Epithelial cell of esophagus (primary cell): ENCODE measurements around the gene KCNJ4.

ENCODE experiments used
- DNase-seq: peaks from one replicate; pipeline ENCODE4 v3.0.0; 2010; ENCODE audit warnings: low read depth
- H3K4me3 ChIP-seq: 2 replicates; pipeline ENCODE4 v1.5.1; 2011; ENCODE audit warnings: mild to moderate bottlenecking, low read length, control low read depth
- CTCF ChIP-seq: IDR thresholded peaks from 2 replicates; pipeline ENCODE4 v1.5.1; 2011; ENCODE audit warnings: low read depth, mild to moderate bottlenecking, low read length, control low read depth, inconsistent platforms; ENCODE audit not compliant: insufficient read depth; ENCODE audit errors: missing control alignments

Gene KCNJ4

GRCh38 chr22:38455076-38455529 lies at the start of gene KCNJ4:
TSS of gene KCNJ4 (minus strand) at chr22:38455199. CDS start at chr22:38428132, 27,067 bp downstream.
- H3K4me3 ChIP-seq: peak within 1 kb of the TSS; percentile 14
- no peak for DNase-seq
- TF ChIP-seq CTCF: no peak

- H3K4me3 ChIP-seq: peak overlapping the region; percentile 83
- no peak for TF ChIP-seq CTCF
- no peak for DNase-seq
Observed at GRCh38 chr22:38503021-38503420, 48.0 kb upstream of the KCNJ4 start.

GRCh38 chr22:38501797-38502672 lies 47.0 kb upstream of the KCNJ4 start:
- peak overlapping the region; percentile 83 for H3K4me3 ChIP-seq
- DNase-seq: no peak
- no peak for TF ChIP-seq CTCF

- no peak for DNase-seq
- no peak overlapping the region for H3K4me3 ChIP-seq
- TF ChIP-seq CTCF: no peak
Observed at GRCh38 chr22:38497869-38498268, 42.9 kb upstream of the KCNJ4 start.

GRCh38 chr22:38494939-38495338 lies 39.9 kb upstream of the KCNJ4 start:
- TF ChIP-seq CTCF: peak; percentile 14
- no peak overlapping the region for H3K4me3 ChIP-seq
- no peak for DNase-seq

GRCh38 chr22:38494498-38494897 lies 39.5 kb upstream of the KCNJ4 start:
- no peak for DNase-seq
- no peak for TF ChIP-seq CTCF
- H3K4me3 ChIP-seq: no peak overlapping the region

GRCh38 chr22:38491707-38492348 lies 36.8 kb upstream of the KCNJ4 start:
- no peak for TF ChIP-seq CTCF
- H3K4me3 ChIP-seq: no peak overlapping the region
- DNase-seq: no peak
